Measurements from ENCODE around the gene DLK1.

DLK1 gene

GRCh38 chr14:100688051-100688450, 38.6 kb upstream of the DLK1 start:
- no peak overlapping the region for H3K4me3 ChIP-seq (ENCODE audit: low read length)
- no peak for TF ChIP-seq ZNF274 (IDR thresholded peaks at IDR 0.05; ENCODE audit: low read depth, low read length)

DNA sequence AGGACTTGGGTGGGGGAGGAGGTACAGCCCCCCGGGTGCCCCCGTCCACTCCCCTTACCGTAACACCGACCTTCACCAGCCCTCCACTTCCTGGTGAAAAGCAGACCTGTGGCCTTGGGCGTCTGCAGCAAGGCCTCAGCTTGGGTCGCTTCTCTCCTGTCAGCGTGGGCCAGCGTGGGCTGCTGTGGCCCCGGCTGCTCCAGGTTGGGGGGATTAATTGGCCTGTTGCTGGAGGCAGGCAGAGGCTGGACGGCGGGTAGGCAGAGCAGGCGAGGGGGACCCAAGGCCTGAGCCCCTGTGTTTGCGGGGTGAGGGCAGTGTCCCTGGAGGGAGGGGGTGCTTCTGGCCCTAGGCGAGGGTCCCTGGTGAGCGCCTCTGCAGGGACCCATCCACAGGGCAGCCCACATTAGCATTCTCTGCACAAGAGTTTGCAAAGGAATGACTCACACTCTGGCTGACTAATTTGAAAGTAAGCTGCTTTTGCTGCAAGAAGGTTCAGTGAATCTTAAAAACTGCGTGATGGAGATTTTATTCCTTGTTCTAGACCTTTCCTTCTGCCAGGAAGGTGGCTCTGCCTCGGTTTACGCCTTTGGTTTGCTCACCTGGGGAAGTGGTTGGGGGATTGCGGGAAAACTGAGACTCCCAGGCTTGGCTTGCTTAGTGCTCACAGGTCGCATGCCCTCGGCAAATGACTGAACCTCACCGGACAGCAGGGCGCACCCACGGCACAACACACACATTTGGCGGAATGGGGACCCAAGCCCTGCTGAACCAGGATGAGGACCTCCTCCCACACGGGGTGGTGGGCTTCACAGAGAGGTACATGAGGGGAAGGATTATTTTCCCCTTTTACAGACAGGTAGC, 37.9 kb upstream of the DLK1 start:
- no peak overlapping the region for H3K4me3 ChIP-seq (ENCODE audit: low read length)
- no peak for TF ChIP-seq ZNF274 (IDR thresholded peaks at IDR 0.05; ENCODE audit: low read depth, low read length)

- no peak overlapping the region for H3K4me3 ChIP-seq (ENCODE audit: low read length)
- no peak for TF ChIP-seq ZNF274 (IDR thresholded peaks at IDR 0.05; ENCODE audit: low read depth, low read length)
These were observed 36.0 kb upstream of the DLK1 start for GRCh38 chr14:100690672-100691071.

DNA sequence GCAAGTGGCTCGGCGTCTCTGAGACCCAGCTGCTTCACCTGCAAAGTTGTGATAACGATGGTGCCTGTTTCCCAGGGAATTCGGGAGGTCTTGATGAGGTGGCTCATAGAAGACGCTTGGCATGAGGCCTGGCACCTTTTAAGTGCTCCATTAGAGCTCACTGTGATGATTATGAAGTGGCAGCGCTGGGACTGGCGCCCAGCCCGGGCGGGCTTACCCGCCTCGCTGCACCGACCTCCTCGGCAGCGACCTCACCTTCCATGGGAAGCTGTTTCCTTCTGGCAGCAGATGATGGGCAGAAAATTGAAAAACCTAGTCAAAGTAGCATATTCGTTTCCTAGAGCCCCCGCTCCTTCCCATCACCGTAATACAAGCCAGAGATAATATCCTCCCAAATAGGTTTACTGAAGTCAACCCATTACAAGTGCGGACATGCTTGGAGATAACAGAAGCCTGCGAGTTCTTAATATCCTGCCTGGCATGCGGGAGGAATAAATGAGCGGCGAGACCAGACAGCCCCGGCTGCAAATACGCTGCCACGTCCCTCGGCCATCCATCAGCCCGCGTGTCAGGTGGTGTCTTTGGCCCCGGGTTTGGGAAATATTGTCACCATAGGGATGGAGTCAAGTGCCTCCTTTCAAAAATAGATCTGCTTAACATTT, 35.2 kb upstream of the DLK1 start:
- no peak overlapping the region for H3K4me3 ChIP-seq (ENCODE audit: low read length)
- no peak for TF ChIP-seq ZNF274 (IDR thresholded peaks at IDR 0.05; ENCODE audit: low read depth, low read length)

DNA sequence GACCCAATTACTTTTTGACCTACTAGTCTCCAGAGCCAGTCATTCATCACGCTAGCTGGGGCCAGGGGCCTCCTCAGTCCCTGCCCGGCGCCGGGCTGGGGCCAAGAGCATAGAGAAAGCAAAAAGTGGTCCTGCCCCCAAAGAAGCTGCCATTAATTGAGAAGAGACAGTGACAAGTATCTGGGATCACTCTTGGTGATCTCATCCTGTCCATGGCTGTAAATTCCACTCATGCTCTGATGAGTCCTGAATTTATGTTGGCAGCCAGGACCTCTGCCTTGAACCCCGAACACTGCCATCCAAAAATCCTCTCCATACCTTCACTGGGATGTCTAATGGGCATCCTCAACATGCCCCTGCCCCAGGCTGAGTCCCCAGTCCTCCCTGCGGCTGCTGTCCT, 34.4 kb upstream of the DLK1 start:
- no peak overlapping the region for H3K4me3 ChIP-seq (ENCODE audit: low read length)
- no peak for TF ChIP-seq ZNF274 (IDR thresholded peaks at IDR 0.05; ENCODE audit: low read depth, low read length)

GRCh38 chr14:100692859-100693558, 33.7 kb upstream of the DLK1 start:
- no peak overlapping the region for H3K4me3 ChIP-seq (ENCODE audit: low read length)
- TF ChIP-seq ZNF274 (IDR thresholded peaks at IDR 0.05; ENCODE audit: low read depth, low read length), result no peak

DNA sequence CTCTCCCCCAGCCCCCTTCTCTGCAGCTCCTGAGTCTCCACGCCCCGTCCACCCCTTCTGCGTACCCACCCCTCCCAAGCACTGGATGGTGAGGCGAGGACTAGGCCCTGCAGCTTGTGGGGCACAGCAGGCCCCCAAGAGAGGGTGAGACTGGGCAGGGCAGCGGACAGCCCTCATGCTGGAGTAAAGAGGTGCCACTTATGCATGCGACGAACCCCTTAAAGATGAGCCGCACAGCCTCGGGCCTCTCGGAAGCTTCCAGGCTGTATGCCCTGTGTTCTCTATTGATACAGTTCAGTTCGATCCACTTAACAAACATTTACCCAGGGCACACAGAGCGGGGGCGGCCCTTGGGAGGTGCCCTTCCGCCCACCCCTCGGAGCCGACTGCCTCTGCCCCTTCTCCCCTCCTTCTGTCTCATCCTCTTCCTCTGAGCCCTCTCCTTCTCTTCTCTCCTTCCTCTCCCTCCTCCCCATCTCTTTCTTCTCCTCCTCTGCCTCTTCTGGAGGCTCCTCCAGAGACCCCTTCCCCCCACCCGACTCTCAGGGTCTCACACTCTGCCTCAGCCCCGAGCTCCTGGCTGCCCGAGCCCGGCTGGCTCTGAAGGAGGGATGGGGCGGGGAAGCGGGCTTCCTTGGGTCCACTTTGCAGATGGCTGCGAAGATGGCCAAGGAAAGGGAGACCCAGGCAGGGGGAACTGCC, 32.7 kb upstream of the DLK1 start:
- TF ChIP-seq ZNF274 (IDR thresholded peaks at IDR 0.05; ENCODE audit: low read depth, low read length), result no peak
- H3K4me3 ChIP-seq (ENCODE audit: low read length), result no peak overlapping the region

DNA sequence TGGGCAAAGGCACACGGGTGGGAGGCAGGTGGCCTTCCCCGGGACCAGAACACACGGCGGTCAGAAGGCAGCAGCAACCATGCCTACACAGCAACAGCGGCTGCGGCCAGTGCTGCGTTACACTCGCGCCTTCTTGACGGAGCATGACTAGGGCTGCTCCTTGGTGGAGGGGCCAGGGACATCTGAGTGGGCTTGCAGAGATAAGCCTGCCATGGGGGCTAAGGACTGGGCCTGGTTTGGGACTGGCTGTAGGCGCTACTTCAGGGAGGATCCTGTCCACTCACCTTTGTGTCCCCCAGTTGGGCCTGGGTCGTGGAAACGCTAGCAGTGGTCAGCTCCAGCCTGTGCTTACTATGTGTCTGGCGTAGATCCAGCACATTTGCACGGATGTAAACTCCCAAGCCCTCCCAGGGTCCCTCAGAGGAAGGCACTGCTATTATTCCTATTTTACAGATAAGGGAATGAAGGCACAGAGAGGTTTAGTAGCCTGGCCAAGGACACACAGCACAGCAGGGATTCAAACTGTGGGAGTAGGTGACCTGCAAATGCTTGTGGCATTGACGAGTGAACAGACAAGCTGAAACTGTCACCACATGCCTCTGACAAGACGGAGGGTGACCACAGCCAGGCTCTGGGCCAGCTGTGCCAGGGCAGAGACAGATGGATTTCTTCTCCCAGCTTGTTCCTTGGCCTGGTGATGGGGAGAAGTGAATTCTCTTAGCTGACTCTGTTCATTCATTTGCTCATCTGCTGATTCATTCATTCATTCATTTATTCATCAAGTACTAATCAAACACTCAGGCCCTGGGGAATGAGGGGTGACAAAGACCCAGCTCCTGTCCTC, 31.9 kb upstream of the DLK1 start:
- TF ChIP-seq ZNF274 (IDR thresholded peaks at IDR 0.05; ENCODE audit: low read depth, low read length), result no peak

DNA sequence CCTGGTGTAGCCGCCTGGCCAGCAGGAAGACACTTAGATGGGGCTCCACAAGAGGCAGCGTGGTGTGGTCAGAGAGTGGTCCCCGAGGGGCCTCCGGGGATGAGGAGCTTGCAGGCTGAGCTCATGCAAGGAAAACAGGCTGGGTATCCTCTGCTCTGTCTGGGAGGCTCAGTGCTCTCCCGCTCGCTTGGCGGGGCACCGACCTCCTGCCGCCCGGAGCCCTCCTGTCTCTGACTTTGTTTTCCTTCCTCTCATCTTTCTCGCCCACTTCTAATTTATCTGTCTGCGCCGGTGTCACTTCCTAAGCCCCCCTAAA, 31.3 kb upstream of the DLK1 start:
- H3K4me3 ChIP-seq (ENCODE audit: low read length), result no peak overlapping the region
- TF ChIP-seq ZNF274 (IDR thresholded peaks at IDR 0.05; ENCODE audit: low read depth, low read length), result no peak

More for the DNA sequence above, 31.9 kb upstream of the DLK1 start:
- H3K4me3 ChIP-seq (ENCODE audit: low read length), result no peak overlapping the region

DNA sequence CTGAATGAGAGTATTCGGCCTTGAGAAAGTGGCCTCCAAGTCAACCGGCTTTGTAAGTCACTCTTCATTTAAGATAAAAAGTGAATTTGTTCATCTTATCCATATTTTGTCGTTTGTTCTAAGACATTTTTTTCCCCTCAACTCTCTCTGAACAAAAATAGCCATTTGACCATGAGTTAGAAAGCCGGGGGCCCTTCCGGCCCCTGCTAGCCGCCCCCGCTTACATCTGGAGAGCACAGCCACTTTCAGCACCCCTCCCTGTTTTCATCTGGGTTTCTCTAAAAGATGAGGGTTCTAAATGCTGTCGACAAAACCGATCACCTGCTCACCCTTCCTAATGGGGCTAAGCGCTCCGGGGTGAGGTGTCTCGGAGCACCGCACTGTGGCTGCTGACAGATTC, 30.7 kb upstream of the DLK1 start:
- no peak for TF ChIP-seq ZNF274 (IDR thresholded peaks at IDR 0.05; ENCODE audit: low read depth, low read length)

GRCh38 chr14:100696590-100696989, 30.1 kb upstream of the DLK1 start:
- no peak overlapping the region for H3K4me3 ChIP-seq (ENCODE audit: low read length)
- TF ChIP-seq ZNF274 (IDR thresholded peaks at IDR 0.05; ENCODE audit: low read depth, low read length), result no peak

More for the DNA sequence above, 30.7 kb upstream of the DLK1 start:
- H3K4me3 ChIP-seq (ENCODE audit: low read length), result no peak overlapping the region

GRCh38 chr14:100698066-100698465, 28.6 kb upstream of the DLK1 start:
- no peak for TF ChIP-seq ZNF274 (IDR thresholded peaks at IDR 0.05; ENCODE audit: low read depth, low read length)
- H3K4me3 ChIP-seq (ENCODE audit: low read length), result no peak overlapping the region

DNA sequence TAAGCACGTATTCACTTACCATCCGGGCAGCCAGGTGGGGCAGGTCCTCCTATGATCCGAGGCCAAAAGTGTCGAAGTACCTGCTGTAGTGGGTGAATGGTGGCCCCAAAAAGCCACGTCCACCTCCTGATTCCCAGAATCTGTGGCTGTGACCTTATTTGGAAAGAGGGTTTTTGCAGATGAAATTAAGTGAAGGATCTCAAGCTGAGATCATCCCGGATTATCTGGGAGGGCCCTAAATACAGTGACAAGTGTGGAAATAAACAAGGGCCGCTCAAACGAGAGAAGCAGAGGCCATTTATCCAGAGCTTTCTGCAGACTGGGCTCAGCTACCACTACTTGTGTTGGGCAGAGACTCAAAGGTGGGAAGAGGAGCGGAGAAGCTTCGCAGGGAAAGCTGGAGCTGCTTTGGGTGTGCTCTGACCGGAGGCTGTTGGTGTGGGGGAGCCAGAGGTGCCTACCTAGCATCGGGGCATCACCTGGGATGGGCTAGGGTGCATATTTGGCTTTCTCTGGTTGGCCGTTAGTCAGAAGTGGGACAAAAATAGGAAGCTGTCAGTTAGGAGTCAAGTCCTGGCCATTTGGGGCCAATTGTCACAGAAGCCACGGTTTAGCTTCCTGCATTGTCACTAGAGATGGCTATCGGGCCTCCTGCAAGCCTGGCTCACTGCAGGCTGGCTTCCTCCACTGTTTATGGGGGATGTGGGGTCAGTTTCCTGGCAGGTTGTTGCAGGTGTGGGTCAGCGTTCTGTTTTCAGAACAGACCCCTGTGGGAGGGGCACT, 27.8 kb upstream of the DLK1 start:
- H3K4me3 ChIP-seq (ENCODE audit: low read length), result no peak overlapping the region
- TF ChIP-seq ZNF274 (IDR thresholded peaks at IDR 0.05; ENCODE audit: low read depth, low read length), result no peak
